GM18861 (cell line): ENCODE results near the gene GALNT8.
"Not testable (repeated sequence)": the region's sequence is repeated elsewhere in the genome, so short reads cannot be mapped to it uniquely, and the experiment has no call there.

Source experiments
- ATAC-seq: cut with Tn5 transposase; IDR thresholded peaks from one replicate; pipeline ENCODE4 v1.9.1; 2021; ENCODE audit not compliant: unreplicated experiment

GALNT8 gene

DNA sequence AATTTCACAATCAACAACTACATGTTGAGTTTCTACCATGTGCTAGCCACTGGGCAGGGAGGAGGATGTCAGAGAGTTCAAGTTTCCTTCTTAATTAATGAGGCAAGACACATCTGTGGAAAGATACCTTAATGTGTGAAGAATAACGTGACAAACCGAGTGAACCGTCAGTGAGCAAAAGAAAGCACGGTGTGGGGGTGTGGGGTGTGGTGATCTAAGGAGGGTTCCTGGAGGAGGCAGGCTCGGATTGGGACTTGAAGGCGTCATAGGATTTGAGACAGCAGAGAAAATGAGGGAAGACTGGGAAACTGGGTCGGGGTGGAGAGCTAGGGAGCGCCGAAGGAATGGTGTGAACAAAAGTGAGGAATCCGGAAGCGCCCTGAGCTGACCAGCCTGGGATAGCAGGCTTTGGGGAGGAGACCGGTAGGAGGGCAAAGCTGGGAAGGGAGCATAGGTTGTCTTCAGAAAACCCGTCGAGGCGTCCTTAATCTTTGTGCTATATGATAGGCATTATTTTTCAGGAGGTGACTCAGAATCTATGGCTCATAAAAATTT, 22.3 kb downstream of the GALNT8 start:
- ATAC-seq: no peak

GRCh38 chr12:4743046-4743445, 22.8 kb downstream of the GALNT8 start:
- no peak for ATAC-seq

- ATAC-seq: no peak
Observed at GRCh38 chr12:4744709-4745108, 24.5 kb downstream of the GALNT8 start.

DNA sequence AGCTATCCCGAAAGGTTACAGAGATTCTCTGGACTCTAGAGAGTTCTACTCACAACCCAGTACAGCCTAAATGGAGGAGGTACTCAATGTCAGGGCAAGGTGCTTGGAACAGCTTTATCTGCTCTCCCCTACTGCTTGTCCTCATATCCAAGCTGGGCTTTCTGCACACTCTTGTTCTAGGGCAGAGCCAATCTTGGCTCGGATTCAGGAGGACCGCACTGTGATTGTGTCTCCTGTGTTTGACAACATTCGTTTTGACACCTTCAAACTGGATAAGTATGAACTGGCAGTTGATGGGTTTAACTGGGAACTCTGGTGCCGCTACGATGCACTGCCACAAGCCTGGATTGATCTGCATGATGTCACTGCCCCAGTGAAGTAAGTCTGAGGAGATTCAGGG, 25.0 kb downstream of the GALNT8 start:
- ATAC-seq: no peak

- not testable (repeated sequence) for ATAC-seq
Observed at GRCh38 chr12:4751654-4752053, 31.5 kb downstream of the GALNT8 start.

DNA sequence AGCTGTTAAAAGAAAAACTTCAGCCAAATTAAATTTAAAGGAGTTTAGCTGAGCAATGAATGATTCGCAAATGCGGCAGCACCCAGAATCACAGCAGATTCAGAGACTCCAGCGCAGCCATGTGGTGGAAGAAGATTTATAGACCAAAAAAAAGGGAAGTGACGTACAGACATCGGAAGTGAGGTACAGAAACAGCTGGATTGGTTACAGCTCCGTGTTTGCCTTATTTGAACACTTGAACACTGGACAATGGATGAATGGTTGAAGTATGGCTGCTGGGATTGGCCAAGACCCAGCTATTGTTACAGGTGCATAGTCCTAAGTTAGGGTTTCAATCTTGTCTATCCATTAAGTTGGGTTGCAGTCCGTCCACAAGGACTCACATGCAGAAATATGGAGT, 42.6 kb downstream of the GALNT8 start:
- ATAC-seq: no peak

- ATAC-seq: no peak
Observed at GRCh38 chr12:4763549-4763948, 43.3 kb downstream of the GALNT8 start.

GRCh38 chr12:4766445-4766844, 46.2 kb downstream of the GALNT8 start:
- ATAC-seq: no peak

GRCh38 chr12:4767186-4767585, 47.0 kb downstream of the GALNT8 start:
- no peak for ATAC-seq

DNA sequence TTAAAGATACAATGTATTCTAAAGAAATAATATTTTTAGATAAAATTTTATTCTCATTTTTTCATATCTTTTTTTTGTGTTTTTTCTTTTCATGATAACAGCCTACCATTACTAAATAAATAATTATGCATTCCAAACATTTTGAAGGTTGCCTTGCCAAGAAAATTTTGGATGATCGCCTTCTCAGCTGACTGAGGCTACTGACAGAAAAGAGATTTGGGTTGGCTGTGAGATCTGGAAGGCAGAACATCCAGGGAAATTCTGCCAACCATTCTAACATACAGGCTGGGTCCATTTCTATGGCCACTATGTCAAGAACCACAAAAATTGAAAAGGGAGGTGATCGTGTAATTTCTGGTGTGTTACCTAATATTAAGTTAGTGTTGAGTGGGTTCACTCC, 48.1 kb downstream of the GALNT8 start:
- ATAC-seq: no peak

DNA sequence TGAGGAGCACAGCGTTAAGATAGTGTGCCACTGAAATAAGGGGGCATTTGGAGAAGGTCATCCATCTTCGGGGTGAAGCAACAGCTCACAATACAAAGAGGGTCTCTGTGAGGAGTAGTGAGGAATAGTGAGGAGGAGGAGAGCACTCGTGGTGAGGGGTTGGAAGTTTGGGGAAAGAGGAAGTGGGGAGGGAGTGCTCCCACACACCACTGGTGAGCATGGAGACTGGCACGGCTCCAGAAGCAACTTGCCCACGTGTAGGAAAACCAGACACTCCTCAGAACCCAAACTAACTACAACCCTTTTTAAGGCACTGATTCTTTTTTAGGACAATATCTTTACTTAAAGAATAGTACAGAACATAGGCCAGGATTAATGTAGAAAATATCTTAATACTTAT, 48.9 kb downstream of the GALNT8 start:
- no peak for ATAC-seq

DNA sequence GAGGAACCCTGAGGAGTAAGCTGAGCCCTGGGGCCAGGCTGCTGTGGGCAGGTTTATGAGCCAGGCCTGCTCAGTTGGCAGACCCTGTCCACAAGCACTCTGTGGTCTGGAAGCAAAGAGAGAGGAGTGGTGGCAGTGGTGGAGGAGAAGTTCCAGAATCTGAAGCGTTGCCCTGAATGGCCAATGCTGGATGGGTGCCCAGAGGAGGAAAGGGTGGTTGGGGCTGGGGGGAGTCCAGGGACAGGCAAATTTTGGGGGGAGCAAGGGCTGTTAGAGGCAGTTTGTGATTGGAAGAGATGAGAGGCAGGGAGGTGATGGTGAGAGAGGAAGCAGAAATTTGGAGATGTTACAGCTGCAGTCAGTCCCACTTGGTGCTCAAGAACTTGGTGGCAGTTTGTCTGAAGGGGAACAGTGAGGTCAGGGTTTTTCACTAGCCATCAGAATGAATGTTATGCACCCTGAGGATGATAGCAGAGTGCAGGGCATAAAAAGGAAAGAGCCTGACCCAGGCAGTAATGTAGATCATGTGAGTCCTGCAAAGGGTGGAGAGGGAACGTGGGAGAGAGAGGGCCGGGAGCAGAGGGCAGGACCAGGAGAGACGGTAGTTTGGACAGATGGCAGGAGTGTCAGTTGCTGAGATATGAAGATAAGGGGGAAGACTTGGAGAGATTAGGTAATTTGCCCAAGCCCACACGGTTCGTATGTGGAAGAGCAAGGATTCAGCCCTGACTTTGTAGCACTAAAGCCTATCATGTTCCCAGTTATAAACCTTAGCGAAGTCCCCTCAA, 51.2 kb downstream of the GALNT8 start:
- ATAC-seq: no peak

GRCh38 chr12:4771960-4772566, 51.9 kb downstream of the GALNT8 start:
- no peak for ATAC-seq

DNA sequence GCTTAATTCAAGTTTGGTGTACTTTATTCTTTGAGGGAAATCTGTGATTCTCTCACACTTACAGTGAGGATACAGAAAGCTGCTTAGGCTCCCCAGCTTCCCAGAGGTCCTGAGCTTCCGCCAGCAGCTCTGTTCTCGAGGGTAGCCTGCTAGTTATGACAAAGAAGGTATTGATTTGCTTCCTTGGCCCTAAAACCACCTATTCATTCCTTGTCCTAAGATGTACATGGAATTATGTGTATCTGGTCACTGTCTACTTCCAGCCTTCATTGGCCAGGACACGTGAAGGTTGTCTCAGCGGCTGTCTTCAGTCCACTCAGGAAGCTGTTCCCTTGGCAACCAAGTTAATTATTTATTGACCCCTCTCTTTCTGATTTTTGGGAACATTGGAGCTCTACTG, 55.7 kb downstream of the GALNT8 start:
- no peak for ATAC-seq

DNA sequence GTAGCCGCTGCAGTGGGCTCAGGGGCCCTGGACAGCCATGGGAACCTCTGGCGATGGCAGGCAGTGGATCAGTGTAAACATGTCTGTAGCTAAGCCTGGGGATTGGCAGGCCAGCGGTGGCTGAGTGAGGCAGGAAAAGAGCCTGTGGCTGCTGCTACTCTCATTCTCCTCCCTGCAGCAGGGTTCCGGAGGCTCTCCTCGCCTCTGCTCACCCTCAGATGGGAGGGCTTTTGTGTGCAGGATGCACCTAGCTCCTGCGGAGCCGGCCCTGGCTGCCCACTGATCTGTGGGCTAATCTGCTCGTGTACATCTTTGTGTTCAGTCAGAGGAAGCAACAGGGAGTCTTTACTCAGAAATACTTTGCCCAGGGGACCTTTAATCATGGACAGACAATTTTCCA, 59.5 kb downstream of the GALNT8 start:
- no peak for ATAC-seq

DNA sequence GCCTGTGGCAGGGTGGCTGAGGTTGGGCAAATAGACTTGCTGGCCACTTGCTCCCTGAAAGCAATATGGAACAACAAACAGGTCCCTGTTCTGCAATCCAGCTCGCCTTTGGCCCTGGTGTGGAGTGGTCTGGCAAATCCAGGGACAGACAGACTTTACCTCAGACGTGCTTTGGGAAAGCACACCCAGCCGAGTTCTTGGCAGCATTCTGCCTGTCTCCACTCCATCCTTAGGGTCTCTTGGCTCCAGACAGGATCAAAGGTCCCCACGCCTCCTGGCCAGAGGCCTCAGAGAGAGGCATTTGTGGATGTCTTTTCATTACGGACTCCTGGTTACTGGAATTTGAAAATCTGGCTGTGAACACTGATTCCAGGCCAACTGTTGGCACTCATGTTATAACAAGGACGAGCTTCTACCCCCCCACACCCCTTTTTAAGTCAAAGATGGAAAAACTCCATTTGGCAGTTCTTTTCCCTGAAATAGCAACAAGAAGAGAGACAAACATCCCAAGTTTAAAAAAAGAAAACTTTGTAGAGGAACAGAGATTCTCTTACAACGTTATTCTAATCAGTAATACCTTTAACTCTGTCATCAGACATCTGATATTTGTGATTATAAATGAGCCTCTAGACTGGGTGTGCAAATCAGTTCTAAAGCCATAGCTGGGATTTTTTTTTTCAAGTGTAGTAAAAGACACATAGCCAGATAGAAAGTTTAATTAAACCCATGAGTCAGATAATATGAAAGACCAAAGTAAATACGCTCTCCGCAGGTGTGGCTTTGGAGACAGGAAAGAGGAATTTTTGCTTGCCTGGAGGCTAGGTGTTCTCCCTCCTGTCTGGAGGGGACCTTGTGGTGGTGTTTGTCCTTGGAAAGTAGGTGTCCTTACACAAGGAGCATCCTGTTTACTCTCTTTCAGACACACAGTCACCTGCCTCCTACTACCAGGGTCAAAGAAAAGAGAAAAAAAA, 60.7 kb downstream of the GALNT8 start:
- ATAC-seq: no peak

DNA sequence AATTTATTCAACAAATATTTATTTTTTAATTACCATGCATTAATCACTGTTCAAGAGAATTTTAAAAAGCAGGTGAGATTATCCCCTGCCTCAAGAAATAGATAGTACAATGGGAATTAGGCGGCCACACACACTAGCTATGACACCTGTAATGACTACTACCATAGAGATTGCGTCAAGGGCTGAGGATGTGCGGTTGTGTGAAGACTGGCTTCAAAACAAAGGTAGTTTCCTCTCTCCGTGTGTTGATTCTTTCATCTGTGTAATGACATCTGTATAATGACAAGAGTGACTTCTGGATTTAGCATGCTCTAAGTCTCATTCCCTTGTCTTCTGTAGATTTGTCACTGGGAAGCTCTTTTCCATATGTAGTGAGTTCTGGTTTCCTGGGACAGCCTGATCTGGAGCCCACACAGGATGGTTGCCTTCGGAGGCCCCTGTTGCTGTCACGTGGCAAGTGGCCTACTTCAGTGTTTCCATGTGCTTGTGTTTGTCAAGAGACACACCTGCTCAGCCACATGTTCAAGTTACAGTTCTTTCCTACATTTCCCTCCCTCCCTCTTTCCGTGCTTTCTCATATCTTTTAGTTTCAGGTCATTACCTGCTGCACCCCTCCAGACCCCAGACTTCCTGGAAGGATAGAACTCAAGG, 64.3 kb downstream of the GALNT8 start:
- ATAC-seq: no peak

DNA sequence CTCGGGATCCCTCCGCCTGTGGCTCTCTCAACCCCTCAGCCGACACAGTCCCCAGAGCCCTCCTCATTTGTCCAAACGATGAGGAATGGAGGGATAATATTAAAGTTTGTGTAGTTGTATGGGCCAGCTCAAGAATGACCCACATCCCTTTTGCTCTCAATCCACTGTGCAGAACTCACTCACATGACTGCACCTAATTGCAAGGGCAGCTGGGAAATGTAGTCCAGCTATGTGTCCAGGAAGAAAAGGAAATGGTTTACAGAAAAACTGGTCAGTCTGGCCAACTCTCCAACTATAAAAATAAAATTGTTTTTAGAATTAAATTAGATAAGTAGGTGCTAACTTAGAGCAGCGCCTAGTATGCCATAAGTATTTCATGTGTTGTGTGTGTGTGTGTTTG, 66.6 kb downstream of the GALNT8 start:
- ATAC-seq: no peak

GRCh38 chr12:4787965-4788364, 67.8 kb downstream of the GALNT8 start:
- no peak for ATAC-seq

GRCh38 chr12:4789776-4790175, 69.6 kb downstream of the GALNT8 start:
- no peak for ATAC-seq

GRCh38 chr12:4791497-4791896, 71.3 kb downstream of the GALNT8 start:
- no peak for ATAC-seq
